GM12875 (cell line): ENCODE measurements around the gene MEIOSIN.

Source experiments
- H3K4me3 ChIP-seq: one replicate; pipeline ENCODE4 v1.5.1; 2011; ENCODE audit warnings: low read depth, low read length, control low read depth
- CTCF ChIP-seq: IDR thresholded peaks from 2 replicates; pipeline ENCODE4 v1.5.1; 2011; ENCODE audit warnings: low read depth, mild to moderate bottlenecking, control low read depth, inconsistent platforms, low read length, moderate library complexity, borderline replicate concordance; ENCODE audit not compliant: insufficient read depth

The MEIOSIN gene

DNA sequence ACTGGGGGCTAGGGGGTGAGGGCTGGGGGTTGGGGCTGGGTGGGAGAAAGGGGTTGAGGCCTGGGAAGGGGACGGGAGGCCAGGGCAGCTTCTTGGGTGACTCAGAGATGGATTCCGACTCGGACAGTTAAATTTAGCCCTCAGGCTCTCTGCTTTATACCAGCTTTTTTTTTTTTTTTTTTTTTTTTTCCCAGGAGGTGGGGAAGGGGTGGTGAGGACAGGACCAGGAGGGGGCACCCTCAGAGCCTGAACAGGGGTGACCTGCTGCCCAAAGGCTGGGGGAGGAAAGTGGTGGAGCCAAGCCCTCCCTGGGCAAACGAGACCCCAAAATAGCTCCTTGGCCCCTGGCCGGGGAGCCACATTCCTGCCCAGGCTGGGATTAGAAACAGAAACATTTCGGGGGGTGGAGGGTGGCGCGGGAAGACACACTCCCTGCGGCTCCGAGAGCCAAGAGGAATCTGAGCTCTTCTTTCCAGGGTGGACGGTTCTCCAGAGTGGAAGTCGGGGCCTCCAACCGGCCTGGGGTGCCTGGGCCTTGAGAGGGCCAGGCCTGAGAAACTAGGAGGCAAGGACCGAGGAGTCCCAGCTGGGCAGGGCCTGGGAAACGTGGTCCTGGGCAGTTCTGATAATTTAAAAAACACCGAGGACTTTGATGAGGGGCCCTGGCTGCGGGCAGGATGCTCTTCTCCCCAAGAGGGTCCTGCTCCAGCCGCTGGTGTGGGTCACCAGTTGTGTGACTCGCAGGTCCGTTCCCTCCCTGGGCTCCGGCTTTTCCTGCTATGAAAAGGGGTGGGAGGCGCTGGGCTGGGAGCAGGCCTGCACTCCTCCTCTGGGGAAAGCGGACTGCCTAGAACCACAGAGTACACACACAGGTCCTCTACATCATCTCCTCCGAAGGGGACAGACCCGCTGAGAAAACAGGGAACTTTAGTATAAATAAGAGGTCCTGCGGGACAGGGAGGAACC is 49.9 kb downstream of the MEIOSIN start:
- no peak overlapping the region for H3K4me3 ChIP-seq
- no peak for TF ChIP-seq CTCF

DNA sequence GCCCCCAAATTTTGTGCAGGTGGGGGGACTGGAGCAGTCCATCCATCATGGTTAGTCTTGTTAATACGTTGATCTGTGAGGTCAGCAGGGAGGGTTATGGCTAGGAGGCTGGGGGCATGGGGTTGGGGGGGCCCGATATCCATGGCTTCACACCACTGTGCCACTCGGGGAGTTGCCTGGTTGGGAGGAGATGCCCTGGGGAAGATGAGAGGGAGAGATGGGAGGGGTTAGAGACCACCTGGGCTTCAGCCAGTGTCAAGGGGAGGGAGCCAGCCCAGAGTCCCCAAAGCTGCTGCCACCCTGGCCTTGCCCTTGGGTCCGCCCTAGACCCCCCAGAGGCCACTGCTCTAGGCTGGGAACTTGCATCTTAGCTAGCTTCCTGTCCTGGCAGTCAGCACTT is 50.9 kb downstream of the MEIOSIN start:
- H3K4me3 ChIP-seq, result no peak overlapping the region
- no peak for TF ChIP-seq CTCF

GRCh38 chr19:45785097-45785496 is 51.9 kb downstream of the MEIOSIN start:
- TF ChIP-seq CTCF, result no peak
- no peak overlapping the region for H3K4me3 ChIP-seq

GRCh38 chr19:45785781-45786532 is 52.7 kb downstream of the MEIOSIN start:
- H3K4me3 ChIP-seq, result no peak overlapping the region
- TF ChIP-seq CTCF, result no peak

- no peak overlapping the region for H3K4me3 ChIP-seq
- TF ChIP-seq CTCF, result no peak
These were observed 53.3 kb downstream of the MEIOSIN start for GRCh38 chr19:45786533-45786894.

DNA sequence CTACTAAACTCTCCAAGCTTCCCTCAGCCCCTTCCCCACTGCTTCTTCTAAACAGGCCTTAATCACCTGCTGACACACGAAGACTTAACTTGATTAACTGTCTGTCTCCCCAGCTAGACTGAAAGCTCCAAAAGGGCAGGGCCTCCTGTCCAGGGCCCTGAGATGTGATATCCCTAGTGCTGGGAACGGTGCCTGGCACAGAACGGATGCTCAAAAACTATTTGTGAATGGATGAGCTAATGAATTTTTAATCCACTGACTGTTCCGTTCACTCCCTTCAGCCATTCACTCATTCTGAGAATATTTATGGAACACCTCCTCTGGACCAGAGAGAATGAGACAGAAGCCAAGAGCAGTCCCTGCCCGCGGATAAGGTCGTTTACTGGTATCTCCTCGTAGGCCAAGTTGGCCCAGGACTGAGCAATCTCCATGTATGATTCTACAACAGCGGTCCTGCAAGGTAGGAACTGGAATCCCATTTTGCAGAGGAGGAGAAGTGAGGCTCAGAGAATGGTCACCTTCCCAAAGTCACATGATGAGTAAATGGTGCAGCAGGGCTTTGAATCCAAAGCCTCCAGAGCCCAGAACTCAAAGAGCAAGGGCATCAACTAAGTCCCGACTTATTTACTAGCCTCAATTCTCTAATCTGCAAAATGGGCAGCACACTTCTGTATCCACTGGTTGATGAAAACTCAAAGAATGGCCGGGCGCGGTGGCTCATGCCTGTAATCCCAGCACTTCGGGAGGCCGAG is 56.0 kb downstream of the MEIOSIN start:
- H3K4me3 ChIP-seq, result no peak overlapping the region
- TF ChIP-seq CTCF, result no peak
